RWPE2 (cell line): ENCODE measurements around the gene CDKL4.

ENCODE experiments used
- ATAC-seq: fragments of 200-7000 bp; cut with Tn5 transposase; 3 replicates; pipeline ENCODE4 v1.9.1; 2021; ENCODE audit warnings: low read depth
- DNase-seq: peaks from one replicate; pipeline ENCODE4 v3.0.0-alpha.2; 2020; ENCODE audit warnings: low spot score
- H3K27ac ChIP-seq: fragments of 450-650 bp; 2 replicates; pipeline ENCODE4 v1.5.1; 2017; ENCODE audit warnings: mild to moderate bottlenecking; ENCODE audit not compliant: poor library complexity, severe bottlenecking
- H3K27me3 ChIP-seq: fragments of 250-450 bp; sonication (Bioruptor Pico); 2 replicates; pipeline ENCODE4 v1.5.1; 2021; ENCODE audit warnings: mild to moderate bottlenecking, moderate library complexity; ENCODE audit not compliant: insufficient read depth, poor library complexity, severe bottlenecking
- H3K36me3 ChIP-seq: fragments of 250-450 bp; sonication (Bioruptor Pico); 2 replicates; pipeline ENCODE4 v1.5.1; 2020; ENCODE audit warnings: low read depth, mild to moderate bottlenecking, moderate library complexity
- H3K4me1 ChIP-seq: fragments of 250-450 bp; sonication (Bioruptor Pico); 2 replicates; pipeline ENCODE4 v1.5.1; 2021; ENCODE audit warnings: mild to moderate bottlenecking, moderate library complexity; ENCODE audit not compliant: insufficient read depth, poor library complexity, severe bottlenecking
- H3K4me3 ChIP-seq: fragments of 250-450 bp; sonication (Bioruptor Pico); 2 replicates; pipeline ENCODE4 v1.5.1; 2021; ENCODE audit warnings: mild to moderate bottlenecking, moderate library complexity; ENCODE audit not compliant: severe bottlenecking
- H3K9me3 ChIP-seq: fragments of 250-450 bp; sonication (Bioruptor Pico); 2 replicates; pipeline ENCODE4 v1.5.1; 2021; ENCODE audit warnings: mild to moderate bottlenecking, moderate library complexity; ENCODE audit not compliant: severe bottlenecking
- CTCF ChIP-seq: fragments of 450-650 bp; IDR thresholded peaks from one replicate; pipeline ENCODE4 v1.5.1; 2017; ENCODE audit warnings: mild to moderate bottlenecking, moderate library complexity; ENCODE audit not compliant: poor library complexity, severe bottlenecking

The CDKL4 gene

GRCh38 chr2:39264733-39265132 lies 21.0 kb upstream of the CDKL4 start:
- no peaks in the 10 kb centered on the region for H3K9me3 ChIP-seq
- H3K27ac ChIP-seq: no peak overlapping the region
- DNase-seq (no peak), ATAC-seq (no peak)
- H3K36me3 ChIP-seq: peaks cover 33% of the 10 kb centered on the region
- no peaks in the 10 kb centered on the region for H3K4me1 ChIP-seq
- no peaks in the 10 kb centered on the region for H3K27me3 ChIP-seq
- H3K4me3 ChIP-seq: no peak overlapping the region
- no peak for TF ChIP-seq CTCF

GRCh38 chr2:39260087-39260486 lies 16.3 kb upstream of the CDKL4 start:
- no peak overlapping the region for H3K4me3 ChIP-seq
- ATAC-seq (no peak), DNase-seq (no peak)
- TF ChIP-seq CTCF: no peak
- no peaks in the 10 kb centered on the region for H3K27me3 ChIP-seq
- no peaks in the 10 kb centered on the region for H3K9me3 ChIP-seq
- no peak overlapping the region for H3K27ac ChIP-seq
- peaks cover 48% of the 10 kb centered on the region for H3K36me3 ChIP-seq
- no peaks in the 10 kb centered on the region for H3K4me1 ChIP-seq

GRCh38 chr2:39256040-39256439 lies 12.3 kb upstream of the CDKL4 start:
- H3K27me3 ChIP-seq: no peaks in the 10 kb centered on the region
- no peak overlapping the region for H3K27ac ChIP-seq
- no peaks in the 10 kb centered on the region for H3K4me1 ChIP-seq
- DNase-seq: no peak
- no peak for TF ChIP-seq CTCF
- H3K9me3 ChIP-seq: no peaks in the 10 kb centered on the region
- no peak overlapping the region for H3K4me3 ChIP-seq
- H3K36me3 ChIP-seq: peaks cover 46% of the 10 kb centered on the region
- no peak for ATAC-seq

GRCh38 chr2:39252888-39253518 lies 9.2 kb upstream of the CDKL4 start:
- H3K36me3 ChIP-seq: peaks cover 37% of the 10 kb centered on the region
- DNase-seq: no peak

More at GRCh38 chr2:39252888-39253518, 9.2 kb upstream of the CDKL4 start:
- H3K9me3 ChIP-seq: no peaks in the 10 kb centered on the region
- H3K4me3 ChIP-seq: no peak overlapping the region
- H3K27ac ChIP-seq: no peak overlapping the region
- TF ChIP-seq CTCF: no peak
- no peaks in the 10 kb centered on the region for H3K27me3 ChIP-seq
- no peak for ATAC-seq
- H3K4me1 ChIP-seq: no peaks in the 10 kb centered on the region
